ENCODE data around the gene PARD6A. TPM values are rescaled to one million over a fixed set of nuclear protein-coding genes. Genes with fewer than 3 reads are reported as not detected.

Gene PARD6A
- total RNA-seq, 1 donor from 2014 or later: 6.4 TPM

DNA sequence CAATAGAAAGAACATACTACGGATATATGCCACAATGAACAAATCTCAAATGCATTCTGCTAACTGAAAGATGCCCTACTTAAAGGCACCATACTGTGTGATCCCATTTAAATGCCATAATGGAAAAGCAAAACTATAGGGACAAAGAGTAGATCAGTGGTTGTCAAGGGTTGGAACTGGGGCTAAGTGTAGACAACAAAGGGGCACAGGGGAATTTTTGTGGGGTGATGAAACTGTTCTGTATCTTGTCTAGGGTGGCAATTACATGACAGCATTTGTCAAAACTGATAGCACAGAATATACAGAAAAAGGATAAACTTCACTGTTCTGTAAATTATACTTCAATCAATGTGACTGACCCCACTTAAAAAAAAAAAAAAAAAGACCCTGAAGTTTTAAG is 40.7 kb downstream of the PARD6A start:
- H3K4me3 Mint-ChIP-seq (ENCODE audit: low read depth): no peak overlapping the region
- H3K4me1 Mint-ChIP-seq (ENCODE audit: low read depth): no peaks in the 10 kb centered on the region
- no peaks in the 10 kb centered on the region for H3K27me3 Mint-ChIP-seq
- H3K27ac Mint-ChIP-seq: no peak overlapping the region
- no peak for TF ChIP-seq CTCF (IDR thresholded peaks at IDR 0.05; ENCODE audit: unreplicated experiment)
- no peaks in the 10 kb centered on the region for H3K9me3 Mint-ChIP-seq (ENCODE audit: low read depth)
- H3K36me3 Mint-ChIP-seq (ENCODE audit: insufficient read depth): peaks cover 4% of the 10 kb centered on the region
- no peak for DNase-seq (ENCODE audit: low spot score, unreplicated experiment)

GRCh38 chr16:67702130-67702529 is 41.4 kb downstream of the PARD6A start:
- Mint-ChIP-seq H3K9me3 (ENCODE audit: low read depth) (no peaks in the 10 kb centered on the region), H3K4me3 (ENCODE audit: low read depth) (no peak overlapping the region), H3K27ac (no peak overlapping the region), H3K27me3 (no peaks in the 10 kb centered on the region), H3K4me1 (ENCODE audit: low read depth) (no peaks in the 10 kb centered on the region), H3K36me3 (ENCODE audit: insufficient read depth) (peaks cover 5% of the 10 kb centered on the region)
- no peak for TF ChIP-seq CTCF (IDR thresholded peaks at IDR 0.05; ENCODE audit: unreplicated experiment)
- DNase-seq (ENCODE audit: low spot score, unreplicated experiment): no peak

DNA sequence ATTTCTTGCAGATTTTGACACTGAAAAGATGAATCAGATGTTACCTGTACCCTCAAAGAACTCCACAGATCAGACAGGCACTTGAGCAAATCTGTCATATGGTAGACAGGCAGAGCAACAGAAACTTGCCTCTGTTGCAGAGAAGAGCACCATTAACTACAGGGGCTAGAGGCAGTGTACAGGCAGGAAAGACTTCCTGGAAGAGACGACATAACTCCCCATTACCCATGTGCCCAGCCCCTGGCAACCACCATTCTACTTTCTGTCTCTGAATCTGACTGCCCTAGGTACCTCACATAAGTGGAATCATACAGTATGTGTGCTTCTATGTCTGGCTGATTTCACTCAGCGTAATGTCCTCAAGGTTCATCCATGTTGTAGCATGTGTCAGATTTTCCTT is 42.9 kb downstream of the PARD6A start:
- Mint-ChIP-seq H3K27ac (no peak overlapping the region), H3K4me1 (ENCODE audit: low read depth) (no peaks in the 10 kb centered on the region), H3K4me3 (ENCODE audit: low read depth) (no peak overlapping the region), H3K9me3 (ENCODE audit: low read depth) (no peaks in the 10 kb centered on the region), H3K36me3 (ENCODE audit: insufficient read depth) (peaks cover 4% of the 10 kb centered on the region), H3K27me3 (no peaks in the 10 kb centered on the region)
- no peak for DNase-seq (ENCODE audit: low spot score, unreplicated experiment)
- no peak for TF ChIP-seq CTCF (IDR thresholded peaks at IDR 0.05; ENCODE audit: unreplicated experiment)

GRCh38 chr16:67704110-67704509 is 43.4 kb downstream of the PARD6A start:
- DNase-seq (ENCODE audit: low spot score, unreplicated experiment): no peak
- Mint-ChIP-seq H3K4me1 (ENCODE audit: low read depth) (no peaks in the 10 kb centered on the region), H3K4me3 (ENCODE audit: low read depth) (no peak overlapping the region), H3K27me3 (no peaks in the 10 kb centered on the region), H3K36me3 (ENCODE audit: insufficient read depth) (peaks cover 1% of the 10 kb centered on the region), H3K27ac (no peak overlapping the region), H3K9me3 (ENCODE audit: low read depth) (no peaks in the 10 kb centered on the region)
- TF ChIP-seq CTCF (IDR thresholded peaks at IDR 0.05; ENCODE audit: unreplicated experiment): no peak

GRCh38 chr16:67707210-67707609 is 46.5 kb downstream of the PARD6A start:
- TF ChIP-seq CTCF (IDR thresholded peaks at IDR 0.05; ENCODE audit: unreplicated experiment): no peak
- Mint-ChIP-seq H3K4me1 (ENCODE audit: low read depth) (peaks cover 4% of the 10 kb centered on the region), H3K36me3 (ENCODE audit: insufficient read depth) (peaks cover 9% of the 10 kb centered on the region), H3K27ac (no peak overlapping the region), H3K9me3 (ENCODE audit: low read depth) (no peaks in the 10 kb centered on the region), H3K4me3 (ENCODE audit: low read depth) (no peak overlapping the region), H3K27me3 (no peaks in the 10 kb centered on the region)
- DNase-seq (ENCODE audit: low spot score, unreplicated experiment): no peak

All from progenitor cell of endocrine pancreas (in vitro differentiated cells).